Dedifferentiated amniotic fluid mesenchymal stem cell (primary cell): ENCODE results near the gene KRTAP4-12.
"Not testable (repeated sequence)": the region's sequence is repeated elsewhere in the genome, so short reads cannot be mapped to it uniquely, and the experiment has no call there.

Experiments
- DNase-seq: peaks from one replicate; pipeline ENCODE4 v3.0.0-alpha.2; 2016; ENCODE audit errors: extremely low spot score

KRTAP4-12 gene

DNA sequence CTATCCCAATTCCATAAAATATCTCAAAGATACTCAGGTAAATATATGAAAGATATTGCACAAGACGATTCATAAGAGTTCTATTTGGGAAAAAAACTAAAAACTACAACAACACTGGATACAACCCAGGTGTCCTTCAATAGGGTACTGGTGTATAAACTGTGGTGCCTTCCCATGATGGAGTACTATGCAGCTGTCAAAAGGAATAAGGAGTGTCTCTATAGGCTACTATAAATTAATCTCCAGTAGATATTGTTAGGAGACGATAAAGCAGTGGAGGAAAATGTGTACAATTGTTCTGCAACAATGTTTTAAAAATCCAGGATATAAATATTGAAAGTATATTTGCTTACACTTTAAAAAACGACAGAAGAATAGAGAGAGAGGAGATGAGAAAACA is 2.4 kb upstream of the KRTAP4-12 start:
- no peak for DNase-seq

DNA sequence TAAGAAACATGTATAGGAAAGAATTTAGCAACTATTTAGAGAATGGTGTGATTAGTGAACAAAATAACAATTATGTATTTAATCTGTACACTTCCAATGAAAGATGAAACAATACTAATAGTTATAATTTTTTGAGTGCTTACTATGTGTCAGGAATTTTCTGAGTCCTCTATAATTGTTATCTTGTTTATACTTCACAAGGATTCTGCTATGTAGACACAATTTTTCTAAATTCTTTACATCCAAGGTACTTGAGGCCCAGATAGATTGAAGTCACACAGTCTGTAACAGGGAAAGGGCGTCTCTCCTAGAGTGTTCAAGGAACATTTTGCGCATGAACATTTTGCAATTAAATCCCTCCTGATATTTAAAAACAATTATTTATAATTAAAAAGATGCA is 1.1 kb upstream of the KRTAP4-12 start:
- DNase-seq = no peak

DNA sequence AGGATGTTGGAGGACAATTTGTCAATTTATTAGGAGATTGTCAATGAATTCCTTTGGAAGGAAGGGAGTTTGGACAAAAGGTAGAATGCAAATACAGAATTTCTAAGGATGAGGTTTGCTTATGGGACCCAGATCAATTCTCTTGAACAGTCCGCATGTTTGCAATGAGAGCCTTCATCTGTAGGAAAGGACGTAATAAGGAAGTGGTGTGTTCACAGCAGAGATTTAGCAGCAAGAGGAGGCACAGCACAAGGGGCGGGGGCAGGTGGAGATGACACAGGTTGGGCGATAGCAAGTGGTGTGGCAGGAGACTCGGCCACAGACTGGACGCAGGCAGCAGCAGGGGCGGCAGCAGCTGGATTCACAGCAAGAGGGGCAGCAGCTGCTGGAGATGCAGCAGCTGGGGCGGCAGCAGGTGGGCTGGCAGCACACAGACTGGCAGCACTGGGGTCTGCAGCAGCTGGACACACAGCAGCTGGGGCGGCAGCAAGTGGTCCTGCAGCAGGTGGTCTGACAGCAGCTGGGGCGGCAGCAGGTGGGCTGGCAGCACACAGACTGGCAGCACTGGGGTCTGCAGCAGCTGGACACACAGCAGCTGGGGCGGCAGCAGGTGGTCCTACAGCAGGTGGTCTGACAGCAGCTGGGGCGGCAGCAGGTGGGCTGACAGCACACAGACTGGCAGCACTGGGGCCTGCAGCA is 541 bp downstream of the KRTAP4-12 start:
- not testable (repeated sequence) for DNase-seq

DNA sequence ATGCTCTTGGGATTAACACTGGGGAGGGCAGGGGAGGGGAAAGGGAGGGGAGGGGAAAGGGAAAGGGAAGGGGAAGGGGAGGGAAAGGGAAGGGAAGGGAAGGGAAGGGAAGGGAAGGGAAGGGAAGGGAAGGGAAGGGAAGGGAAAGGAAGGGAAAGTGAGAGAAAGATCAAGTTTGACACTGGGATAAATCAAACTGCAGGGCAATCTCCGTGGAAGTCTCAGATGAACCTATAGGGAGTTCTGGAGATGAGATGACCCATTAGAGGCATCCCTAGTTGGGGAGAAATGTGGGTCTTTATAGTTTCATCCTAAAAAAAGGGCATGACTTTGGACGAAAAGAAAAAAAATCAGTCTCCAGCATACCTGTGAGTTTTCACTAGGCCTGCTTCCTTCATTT is 2.2 kb downstream of the KRTAP4-12 start:
- DNase-seq = no peak

DNA sequence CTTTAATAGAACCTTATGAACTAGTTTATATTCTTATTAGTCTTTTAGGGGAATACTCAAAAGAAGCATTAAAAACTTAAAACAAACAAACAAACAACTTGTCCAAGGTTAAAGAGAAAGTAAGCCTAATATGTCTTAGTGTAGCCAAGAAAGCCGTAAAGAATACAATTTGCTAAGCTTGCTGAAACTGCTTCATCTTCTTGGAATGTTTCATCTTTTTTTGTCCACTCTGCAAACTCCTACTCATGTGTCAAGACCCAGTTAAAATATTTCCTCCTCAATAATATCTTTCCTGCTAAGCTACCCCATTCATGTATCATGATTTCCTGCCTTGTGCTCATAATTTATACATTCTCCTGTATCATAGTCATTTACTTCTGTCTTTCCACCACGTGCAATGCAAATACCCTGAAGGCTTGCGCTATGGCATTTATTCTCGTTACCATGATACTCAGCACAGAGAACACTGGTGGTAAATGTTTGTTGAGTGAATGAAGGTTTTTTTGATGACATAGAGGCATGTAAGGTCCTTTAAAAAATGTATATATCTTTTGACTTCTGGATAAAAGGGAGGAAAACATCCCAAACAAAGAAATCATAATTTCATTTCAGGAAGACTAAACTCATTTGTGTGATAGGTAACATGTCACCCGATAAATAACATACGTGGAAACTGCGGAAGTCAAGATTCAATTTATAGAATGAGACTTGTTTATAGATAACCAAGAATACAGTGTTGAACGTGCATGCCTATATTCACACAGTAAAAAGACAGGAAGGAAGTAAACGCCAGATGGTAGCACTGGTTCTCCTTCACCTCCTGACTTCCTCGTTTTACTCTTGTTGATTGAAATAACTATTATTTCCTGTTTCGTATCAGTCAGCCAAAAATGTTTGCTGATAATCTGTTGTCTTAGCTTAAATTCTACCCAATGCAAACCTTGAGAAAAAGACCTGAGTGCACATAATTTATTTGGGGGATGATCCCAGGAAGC is 4.0 kb downstream of the KRTAP4-12 start:
- DNase-seq = peak; percentile 51

DNA sequence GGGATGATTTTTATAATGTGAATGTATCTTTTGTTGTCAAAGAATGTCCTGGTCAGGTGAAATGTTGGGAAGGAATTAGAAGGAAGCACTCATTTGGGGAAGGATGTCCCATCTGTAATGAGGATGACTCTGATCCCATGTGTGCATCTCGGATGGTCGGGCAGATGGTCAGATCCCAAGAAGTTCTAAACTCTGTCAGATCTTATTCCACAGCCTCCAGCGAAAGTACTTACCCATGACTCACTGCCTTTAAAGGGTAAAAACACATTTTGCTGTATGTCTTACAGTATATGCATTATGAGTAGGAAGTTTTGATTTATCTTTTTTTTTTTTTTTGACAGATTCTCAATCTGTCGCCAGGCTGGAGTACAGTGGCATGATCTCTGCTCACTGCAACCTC is 5.3 kb downstream of the KRTAP4-12 start:
- no peak for DNase-seq

DNA sequence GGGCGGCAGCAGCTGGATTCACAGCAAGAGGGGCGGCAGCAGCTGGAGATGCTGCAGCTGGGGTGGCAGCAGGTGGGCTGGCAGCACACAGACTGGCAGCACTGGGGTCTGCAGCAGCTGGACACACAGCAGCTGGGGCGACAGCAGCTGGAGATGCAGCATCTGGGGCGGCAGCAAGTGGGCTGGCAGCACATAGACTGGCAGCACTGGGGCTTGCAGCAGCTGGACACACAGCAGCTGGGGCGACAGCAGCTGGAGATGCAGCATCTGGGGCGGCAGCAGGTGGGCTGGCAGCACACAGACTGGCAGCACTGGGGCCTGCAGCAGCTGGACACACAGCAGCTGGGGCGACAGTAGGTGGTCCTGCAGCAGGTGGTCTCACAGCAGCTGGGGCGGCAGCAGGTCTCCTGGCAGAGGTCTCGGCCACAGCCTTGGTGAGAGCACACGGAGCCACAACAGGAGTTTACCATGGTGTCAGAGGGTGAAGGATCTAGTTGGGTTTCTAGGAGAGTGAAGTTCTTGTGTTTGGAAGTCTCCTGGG is 6.1 kb downstream of the KRTAP4-12 start, which contains the start of gene KRTAP4-11:
TSS of gene KRTAP4-11 (minus strand) at position 528 of the 541 bp plus-strand sequence. CDS start at position 470, 58 bp downstream.
- DNase-seq = not testable (repeated sequence)

DNA sequence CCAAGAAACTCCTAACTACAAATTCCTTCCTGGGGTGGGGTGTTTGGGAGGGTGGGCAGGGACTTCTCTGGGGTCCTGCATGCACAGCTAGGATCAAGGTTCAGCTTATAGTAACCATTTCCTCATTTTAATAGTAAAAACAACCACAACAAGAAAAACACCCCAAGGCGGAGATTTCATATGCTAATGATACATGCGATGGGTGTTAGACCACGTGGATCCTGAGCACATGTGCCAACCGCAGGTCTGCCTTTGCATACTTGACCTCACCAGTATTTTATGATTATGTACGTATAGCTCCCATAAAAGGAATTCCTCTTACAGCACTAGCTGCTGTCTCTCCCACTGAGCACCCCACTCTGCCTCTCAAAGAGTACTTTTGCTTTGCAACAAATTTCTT is 7.7 kb downstream of the KRTAP4-12 start:
- no peak for DNase-seq

DNA sequence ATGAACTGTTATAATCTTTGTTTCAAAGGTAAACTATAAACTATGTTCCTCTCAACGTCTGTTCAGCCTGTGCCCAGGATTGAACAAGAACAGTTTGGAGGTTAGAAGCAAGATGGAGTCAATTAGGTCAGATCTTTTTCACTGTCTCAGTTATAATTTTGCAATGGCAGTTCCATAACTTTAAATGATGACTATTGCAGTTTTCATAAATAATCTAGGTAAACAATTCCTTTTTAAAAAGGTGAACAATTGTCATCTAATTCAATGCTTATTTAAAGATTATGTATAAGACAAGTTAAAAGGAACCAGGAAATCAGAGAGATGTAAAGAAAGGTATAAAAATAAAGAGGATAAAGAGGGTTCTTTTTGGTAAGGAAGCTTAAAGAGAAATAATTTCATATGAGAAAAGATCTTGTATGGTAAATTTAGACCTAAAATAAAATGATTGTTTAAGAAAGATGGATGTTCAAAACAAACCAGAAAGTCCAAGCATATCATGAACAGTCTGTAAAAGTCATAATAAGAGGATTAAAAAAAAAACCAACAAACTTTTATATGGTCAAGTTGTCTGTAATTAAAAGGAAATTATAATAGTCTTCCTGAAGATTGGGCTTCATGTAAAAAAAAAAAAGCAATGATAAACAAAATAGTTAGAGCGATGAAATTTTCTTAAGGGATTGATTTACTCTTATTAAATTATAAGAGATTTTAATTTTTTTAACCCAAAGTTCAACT is 12.7 kb downstream of the KRTAP4-12 start:
- no peak for DNase-seq

DNA sequence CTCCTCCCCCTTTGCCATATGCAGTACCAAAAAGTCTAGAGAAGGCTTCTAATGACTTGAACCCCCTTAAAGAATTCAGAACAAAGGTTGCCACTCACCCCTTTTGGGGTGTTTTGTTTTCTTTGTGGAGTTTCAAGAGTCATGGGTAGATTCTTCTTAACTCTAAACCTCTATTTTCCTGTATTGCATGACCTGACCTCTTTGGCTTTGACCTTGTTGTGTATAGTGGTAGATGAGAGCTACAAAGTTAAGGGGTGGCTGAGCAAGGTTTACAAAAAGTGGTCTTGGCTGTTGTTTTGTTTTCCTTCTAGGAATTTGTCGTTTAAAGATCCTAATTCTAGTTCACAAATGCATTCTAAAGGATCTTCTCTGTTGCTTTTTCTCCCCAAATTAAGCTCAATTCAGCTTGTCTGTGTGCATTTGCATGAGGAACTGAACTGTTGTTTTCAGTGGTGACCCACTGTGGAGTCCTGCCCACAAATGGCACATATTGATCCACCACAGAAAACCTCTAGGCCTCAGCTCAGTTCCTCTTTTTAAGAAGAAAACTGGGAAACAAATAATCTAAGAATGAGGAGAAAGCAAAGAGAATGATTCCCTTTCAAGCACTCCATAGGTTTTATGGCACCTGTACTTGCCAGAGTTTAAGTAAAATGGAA is 15.1 kb downstream of the KRTAP4-12 start:
- not testable (repeated sequence) for DNase-seq

DNA sequence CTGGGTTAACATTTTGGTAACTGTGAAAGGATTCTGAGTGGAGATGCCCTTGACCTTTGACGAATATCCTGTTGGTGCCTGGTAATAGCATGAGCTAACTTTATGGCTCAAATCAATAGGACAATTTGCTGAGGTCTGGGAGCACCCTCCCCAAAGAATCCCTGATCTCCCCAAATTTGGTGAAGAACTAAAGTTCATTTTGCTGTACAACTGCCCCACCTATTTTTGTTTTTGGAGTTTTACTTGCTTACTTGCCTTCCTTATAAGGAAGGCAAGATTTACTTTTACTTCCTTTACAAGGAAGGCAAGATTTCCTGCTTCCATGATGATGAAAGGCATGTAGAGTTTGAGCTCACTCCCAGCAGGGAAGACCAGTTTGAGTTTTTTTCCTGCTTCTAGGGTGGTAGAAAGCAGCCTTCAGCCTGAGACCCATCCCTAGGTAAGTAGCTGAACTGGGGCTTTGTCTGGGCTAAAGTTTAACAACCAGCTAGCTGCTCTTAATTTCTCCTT is 16.0 kb downstream of the KRTAP4-12 start:
- DNase-seq = no peak

DNA sequence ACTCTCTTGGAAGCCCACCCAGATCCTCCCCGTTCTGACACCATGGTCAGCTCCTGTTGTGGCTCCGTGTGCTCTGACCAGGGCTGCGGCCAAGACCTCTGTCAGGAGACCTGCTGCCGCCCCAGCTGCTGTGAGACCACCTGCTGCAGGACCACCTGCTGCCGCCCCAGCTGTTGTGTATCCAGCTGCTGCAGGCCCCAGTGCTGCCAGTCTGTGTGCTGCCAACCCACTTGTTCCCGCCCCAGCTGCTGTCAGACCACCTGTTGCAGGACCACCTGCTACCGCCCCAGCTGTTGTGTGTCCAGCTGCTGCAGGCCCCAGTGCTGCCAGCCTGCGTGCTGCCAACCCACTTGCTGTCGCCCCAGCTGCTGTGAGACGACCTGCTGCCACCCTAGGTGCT is 18.6 kb downstream of the KRTAP4-12 start, which contains the start of gene KRTAP4-9:
TSS of gene KRTAP4-9 (plus strand) at position 43 of the 400 bp plus-strand sequence. CDS start at position 43, 0 bp downstream.
- not testable (repeated sequence) for DNase-seq

DNA sequence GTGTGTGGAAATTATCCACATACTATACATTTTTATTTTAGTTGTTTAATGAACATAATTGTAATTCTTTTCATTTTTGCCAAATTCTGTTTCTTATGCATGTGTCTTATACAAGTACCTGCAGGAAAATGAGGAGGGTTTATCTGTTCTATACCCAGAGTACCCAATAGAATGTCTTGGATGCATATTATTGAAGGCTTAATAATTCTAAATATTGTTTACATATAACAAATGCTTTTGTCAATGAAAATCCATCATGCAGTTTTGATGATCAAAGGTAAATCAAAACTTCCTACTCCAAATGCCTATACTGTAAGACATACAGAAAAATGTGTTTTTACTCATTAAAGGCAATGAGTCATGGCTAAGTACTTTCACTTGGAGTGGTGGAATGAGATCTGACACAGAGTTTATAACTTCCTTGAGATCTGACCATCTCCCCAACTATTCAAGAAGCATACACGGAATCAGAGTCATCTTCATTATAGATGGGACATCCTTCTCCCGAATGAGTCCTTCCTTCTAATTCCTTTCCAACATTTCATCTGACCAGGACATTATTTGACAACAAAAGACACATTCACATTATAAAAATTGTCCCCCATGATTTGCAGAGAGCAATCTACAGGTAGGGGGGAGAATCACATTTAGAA is 19.5 kb downstream of the KRTAP4-12 start:
- not testable (repeated sequence) for DNase-seq

DNA sequence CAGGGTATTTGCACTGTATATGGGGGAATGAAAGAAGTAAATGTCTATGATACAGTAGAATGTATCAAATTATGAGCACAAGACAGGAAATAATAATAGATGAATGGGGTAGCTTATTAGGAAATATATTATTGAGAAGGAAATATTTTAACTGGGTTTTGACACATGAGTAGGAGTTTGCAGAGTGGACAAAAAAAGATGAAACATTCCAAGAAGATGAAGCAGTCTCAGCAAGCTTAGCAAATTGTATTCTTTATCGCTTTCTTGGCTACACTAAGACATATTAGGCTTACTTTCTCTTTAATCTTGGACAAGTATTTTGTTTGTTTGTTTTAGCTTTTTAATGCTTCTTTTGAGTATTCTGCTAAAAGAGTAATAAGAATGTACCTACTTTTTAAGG is 20.1 kb downstream of the KRTAP4-12 start:
- DNase-seq = no peak

DNA sequence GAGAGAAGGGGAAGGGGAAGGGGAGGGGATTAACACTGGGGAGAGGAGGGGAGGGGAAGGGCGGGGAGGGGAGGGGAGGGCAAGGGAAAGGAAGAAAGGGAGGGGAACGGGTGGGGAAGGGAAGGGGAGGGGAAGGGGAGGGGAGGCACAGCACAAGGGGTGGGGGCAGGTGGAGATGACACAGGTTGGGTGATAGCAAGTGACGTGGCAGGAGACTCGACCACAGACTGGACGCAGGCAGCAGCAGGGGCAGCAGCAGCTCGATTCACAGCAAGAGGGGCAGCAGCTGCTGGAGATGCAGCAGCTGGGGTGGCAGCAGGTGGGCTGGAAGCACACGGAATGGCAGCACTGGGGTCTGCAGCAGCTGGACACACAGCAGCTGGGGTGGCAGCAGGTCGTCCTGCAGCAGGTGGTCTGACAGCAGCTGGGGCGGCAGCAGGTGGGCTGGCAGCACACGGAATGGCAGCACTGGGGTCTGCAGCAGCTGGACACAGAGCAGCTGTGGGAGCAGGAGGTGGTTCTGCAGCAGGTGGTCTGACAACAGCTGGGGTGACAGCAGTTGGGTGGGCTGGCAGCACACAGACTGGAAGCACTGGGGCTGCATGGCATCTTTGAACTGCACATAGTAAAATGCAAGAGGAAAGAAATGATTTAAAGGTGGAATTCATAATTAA is 22.3 kb downstream of the KRTAP4-12 start, which contains the start of gene KRTAP4-16:
TSS of gene KRTAP4-16 (minus strand) at position 624 of the 674 bp plus-strand sequence. CDS start at position 624, 0 bp downstream.
- no peak for DNase-seq

DNA sequence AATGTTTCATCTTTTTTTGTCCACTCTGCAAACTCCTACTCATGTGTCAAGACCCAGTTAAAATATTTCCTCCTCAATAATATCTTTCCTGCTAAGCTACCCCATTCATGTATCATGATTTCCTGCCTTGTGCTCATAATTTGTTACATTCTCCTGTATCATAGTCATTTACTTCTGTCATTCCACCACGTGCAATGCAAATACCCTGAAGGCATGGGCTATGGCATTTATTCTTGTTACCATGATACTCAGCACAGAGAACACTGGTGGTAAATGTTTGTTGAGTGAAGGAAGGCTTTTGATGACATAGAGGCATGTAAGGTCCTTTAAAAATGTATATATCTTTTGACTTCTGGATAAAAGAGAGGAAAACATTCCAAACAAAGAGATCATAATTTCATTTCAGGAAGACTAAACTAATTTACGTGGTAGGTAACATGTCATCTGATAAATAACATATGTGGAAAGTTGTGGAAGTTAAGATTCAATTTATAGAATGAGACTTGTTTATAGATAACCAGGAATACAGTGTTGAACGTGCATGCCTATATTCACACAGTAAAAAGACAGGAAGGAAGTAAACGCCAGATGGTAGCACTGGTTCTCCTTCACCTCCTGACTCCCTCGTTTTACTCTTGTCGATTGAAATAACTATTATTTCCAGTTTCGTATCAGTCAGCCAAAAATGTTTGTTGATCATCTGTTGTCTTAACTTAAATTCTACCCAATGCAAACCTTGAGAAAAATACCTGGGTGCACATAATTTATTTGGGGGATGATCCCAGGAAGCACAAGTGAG is 24.1 kb downstream of the KRTAP4-12 start:
- DNase-seq = peak; percentile 87

DNA sequence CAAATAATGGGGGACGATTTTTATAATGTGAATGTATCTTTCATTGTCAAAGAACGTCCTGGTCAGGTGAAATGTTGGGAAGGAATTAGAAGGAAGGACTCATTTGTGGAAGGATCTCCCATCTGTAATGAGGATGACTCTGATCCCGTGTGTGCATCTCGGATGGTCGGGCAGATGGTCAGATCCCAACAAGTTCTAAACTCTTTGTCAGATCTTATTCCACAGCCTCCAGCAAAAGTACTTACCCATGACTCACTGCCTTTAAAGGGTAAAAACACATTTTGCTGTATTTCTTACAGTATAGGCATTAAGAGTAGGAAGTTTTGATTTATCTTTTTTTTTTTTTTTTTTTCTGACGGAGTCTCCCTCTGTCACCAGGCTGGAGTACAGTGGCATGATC is 25.5 kb downstream of the KRTAP4-12 start:
- no peak for DNase-seq

DNA sequence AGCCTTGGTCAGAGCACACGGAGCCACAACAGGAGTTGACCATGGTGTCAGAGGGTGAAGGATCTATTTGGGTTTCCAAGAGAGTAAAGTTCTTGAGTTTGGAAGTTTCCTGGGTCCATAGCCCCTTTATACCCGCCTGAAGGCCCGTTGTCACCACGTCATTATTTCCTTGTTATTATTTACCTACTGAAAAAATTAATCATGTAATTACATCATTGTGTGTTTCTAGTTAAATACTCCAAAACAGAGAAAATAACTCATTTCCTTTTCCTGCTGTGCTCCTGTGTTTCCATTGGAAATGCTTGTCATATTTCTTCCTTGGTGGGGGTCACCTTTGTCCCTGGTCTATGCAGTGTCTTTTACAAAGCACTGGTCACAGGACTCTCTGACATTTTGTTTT is 25.9 kb downstream of the KRTAP4-12 start, which contains the start of gene KRTAP4-8:
TSS of gene KRTAP4-8 (minus strand) at position 101 of the 400 bp plus-strand sequence. CDS start at position 43, 58 bp downstream.
- DNase-seq = no peak

DNA sequence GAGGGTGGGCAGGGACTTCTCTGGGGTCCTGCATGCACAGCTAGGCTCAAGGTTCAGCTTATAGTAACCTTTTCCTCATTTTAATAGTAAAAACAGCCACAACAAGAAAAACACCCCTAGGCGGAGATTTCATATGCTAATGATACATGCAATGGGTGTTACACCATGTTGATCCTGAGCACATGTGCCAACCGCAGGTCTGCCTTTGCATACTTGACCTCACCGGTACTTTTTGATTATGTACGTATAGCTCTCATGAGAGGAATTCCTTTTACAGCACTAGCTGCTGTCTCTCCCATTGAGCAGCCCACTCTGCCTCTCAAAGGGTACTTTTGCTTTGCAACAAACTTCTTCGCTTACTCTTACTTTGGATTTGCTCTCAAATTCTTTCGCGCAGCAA is 27.9 kb downstream of the KRTAP4-12 start:
- DNase-seq = no peak
